ENCODE measurements around the gene ARHGEF17.

Gene ARHGEF17

DNA sequence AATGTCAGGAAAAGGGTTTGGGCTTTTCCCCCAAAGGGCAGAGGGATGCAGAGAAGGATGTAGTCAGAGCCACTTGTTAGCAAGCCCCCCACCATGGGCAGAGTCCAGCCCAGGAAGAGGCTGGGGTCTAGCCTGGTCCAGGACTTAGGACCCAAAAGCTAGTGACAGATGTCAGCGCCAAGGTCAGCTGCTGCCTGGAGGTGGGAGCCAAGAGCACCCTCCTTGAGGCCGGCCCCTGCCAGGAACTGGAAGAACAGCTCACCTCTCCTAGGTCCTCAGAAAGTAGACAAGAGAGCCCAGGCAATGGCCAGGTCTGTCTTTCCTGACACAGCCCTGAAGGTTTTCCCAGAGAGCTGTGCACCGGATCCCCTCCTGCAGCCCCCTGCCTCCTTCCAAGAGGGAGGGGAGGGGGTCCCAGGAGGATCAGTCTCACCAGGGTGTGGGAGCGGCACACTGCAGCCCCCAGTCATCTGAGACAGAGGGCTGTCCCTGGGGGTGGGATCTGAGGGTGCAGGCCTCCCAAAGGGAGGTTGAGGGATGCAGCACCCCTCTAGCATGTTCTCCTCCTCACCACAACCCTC lies 14.6 kb upstream of the ARHGEF17 start:
- DNase-seq: no peak

DNA sequence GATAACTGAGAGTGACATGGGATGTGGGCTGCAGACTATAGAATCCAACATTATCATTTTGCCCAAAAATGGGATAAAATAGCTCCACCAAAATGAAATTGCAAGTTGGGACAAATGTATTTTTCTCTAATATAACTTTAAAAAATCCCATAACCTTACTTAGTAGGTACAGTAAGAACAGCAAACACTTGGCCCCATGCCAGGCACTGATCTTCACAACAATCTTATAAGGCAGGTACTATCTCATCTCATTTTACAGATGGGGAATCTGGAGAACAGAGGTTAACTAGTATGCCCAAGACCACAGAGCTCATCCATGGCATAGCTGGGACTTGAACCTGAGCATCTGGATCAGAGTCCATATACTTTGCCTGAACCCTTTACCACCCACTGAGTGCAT lies 13.5 kb upstream of the ARHGEF17 start:
- no peak for DNase-seq

DNA sequence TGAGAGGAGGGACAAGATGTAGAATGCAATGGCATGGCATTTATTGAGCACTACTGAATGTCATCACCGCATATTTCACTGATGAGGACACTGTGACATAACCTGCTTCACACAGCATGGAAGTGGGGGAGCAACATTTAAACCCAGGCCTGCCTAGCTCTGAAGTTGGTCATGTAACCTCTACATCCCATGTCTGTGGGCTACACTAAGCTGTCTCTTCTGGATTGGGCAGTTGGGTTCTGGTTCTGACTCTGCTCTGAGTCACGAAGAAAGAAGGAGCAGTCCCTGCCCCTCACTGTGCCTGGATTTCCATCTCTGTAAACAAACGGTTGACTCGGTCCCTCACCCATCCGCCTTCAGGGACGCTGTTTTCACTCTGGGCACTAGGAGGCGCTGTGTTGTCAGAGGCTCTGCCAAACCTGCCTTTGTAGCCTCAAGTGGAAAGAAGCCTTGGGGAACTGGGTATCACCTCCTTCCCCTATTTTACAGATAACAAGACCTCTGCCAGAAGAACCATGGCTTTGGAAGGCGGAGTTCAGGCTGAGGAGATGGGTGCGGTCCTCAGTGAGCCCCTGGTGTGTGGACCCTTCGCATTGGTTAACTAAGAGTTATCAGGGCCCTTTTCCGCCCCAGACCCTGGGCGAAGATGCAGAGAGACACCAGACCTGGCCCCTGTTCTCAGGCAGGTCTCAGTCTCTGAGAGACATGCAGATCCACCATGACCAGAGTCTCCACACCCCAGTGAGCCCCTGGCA lies 12.7 kb upstream of the ARHGEF17 start:
- peak; percentile 69 to 74 for DNase-seq

DNA sequence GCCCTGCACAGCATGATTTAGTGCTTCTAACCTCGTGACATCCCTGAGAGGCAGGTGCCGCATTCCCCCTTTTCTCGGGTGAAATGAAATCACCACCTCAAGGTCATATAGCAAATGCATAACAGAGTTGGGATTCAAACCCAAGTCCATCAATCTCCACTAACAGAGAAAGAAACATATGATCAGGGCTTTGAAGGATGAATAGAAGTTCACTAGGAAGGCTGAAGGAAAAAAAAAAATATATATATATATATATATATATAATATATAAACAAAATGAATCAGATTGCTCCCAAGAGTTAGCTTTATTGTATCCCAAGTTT lies 12.1 kb upstream of the ARHGEF17 start:
- no peak for DNase-seq

DNA sequence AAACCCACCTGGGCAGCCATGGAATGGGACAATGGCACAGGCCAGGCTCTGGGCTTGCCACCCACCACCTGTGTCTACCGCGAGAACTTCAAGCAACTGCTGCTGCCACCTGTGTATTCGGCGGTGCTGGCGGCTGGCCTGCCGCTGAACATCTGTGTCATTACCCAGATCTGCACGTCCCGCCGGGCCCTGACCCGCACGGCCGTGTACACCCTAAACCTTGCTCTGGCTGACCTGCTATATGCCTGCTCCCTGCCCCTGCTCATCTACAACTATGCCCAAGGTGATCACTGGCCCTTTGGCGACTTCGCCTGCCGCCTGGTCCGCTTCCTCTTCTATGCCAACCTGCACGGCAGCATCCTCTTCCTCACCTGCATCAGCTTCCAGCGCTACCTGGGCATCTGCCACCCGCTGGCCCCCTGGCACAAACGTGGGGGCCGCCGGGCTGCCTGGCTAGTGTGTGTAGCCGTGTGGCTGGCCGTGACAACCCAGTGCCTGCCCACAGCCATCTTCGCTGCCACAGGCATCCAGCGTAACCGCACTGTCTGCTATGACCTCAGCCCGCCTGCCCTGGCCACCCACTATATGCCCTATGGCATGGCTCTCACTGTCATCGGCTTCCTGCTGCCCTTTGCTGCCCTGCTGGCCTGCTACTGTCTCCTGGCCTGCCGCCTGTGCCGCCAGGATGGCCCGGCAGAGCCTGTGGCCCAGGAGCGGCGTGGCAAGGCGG lies 11.4 kb upstream of the ARHGEF17 start:
- no peak for DNase-seq

DNA sequence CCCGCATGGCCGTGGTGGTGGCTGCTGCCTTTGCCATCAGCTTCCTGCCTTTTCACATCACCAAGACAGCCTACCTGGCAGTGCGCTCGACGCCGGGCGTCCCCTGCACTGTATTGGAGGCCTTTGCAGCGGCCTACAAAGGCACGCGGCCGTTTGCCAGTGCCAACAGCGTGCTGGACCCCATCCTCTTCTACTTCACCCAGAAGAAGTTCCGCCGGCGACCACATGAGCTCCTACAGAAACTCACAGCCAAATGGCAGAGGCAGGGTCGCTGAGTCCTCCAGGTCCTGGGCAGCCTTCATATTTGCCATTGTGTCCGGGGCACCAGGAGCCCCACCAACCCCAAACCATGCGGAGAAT lies 10.9 kb upstream of the ARHGEF17 start:
- DNase-seq: no peak

DNA sequence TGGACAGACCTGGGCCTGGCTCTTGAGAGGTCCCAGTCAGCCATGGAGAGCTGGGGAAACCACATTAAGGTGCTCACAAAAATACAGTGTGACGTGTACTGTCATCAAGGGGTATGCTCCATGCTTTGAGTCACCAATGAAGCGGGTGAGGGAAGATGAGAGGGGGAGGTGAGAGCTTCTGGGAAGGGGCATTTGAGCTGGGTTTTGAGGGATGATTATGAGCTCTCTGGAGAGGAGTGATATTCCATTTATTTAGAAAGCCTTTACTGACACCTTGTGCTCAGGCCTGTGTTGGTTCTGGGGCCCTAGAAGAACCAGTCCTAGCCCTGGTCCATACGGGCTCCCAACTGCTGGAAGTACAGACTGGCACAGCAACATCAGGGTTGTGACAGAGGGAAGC lies 10.4 kb upstream of the ARHGEF17 start:
- DNase-seq: no peak

DNA sequence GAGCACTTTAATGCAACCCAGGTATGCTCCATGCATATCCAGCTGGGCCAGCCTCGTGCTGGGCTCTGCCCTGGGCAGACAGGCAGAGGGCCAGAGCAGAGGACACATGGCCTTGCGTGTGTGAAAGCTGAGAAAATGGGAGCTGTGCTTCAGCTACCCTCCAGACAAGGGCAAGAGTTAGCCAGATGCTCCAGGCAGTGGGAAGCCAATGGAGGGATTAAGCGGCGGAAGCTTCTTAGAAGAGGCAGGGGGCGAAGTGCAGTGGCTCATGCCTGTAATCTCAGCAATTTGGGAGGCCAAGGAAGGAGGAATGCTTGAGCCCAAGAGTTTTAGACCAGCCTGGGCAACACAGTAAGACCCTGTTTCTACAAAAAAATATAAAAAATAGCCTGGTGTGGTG lies 9.8 kb upstream of the ARHGEF17 start:
- no peak for DNase-seq

DNA sequence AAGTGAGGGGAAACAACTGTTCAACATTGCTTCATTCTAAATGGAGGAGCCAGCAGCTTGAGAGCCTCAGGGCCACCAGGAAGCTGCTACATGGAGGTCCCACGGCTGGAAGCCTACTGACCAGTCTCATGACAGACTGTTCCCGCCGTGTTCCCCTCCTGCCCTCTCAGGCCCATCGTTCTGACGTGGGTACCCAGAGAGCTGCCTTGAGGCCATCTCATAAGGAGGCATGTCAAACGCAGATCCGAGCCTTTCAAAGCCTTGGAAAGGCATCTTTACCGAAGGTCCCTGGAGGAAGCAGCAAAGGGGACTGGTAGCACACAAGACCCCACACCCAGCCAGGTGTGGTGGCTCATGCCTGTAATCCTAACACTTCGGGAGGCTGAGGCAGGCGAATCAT lies 8.3 kb upstream of the ARHGEF17 start:
- no peak for DNase-seq

DNA sequence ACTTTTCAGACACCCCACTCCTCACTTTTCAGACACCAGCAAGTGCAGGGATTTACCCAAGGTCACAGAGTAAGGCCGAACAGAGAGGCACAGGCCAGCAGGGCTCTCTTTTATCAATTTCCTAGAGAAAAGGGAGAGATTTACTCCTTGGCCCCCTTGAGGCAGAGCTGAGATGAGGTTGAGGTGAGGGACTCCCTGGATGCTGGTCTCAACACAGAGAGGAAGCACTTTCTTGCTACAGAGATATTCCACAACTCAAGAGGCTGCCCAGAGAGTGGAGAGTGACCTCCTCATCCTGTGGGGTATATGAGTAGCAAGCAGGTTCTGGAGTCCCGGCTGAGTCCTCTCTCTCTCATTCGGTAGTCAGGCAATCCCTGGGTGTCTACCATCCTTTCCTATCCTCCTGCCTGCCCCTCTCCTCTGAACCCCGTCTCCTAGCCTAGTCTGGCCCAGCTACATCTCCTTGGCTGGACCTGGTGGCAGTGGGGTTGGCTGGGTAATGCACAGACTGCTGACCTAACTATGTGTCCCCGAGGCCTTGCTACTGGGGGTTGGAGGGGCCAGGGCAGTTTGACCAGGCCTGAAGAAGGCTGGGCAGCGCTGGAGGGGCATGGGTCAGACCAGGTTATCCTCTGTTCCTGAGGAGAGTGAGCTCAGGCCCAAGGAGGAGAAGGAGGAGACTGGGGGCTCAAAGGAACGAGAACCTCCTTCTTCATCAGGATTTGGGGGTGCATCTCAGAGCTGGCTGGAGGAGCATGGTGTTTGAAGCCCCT lies 1.8 kb upstream of the ARHGEF17 start:
- DNase-seq: no peak

DNA sequence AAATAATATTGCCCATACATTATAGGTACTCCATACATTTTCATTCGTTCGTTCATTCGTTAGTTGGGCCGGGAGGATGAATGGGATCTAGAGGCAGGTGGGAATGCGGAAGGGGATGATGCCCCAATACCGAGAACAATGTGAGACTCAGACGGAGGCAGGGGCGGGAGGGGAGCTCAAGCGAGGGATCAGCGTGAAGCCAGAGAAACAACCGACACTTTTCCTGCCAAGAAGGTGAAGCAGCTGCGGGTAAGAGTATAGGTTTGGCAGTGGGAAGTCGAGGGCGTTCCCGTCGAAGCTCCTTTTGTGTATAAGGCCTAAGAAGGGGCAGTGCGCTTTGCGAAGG lies 1.1 kb upstream of the ARHGEF17 start:
- no peak for DNase-seq

DNA sequence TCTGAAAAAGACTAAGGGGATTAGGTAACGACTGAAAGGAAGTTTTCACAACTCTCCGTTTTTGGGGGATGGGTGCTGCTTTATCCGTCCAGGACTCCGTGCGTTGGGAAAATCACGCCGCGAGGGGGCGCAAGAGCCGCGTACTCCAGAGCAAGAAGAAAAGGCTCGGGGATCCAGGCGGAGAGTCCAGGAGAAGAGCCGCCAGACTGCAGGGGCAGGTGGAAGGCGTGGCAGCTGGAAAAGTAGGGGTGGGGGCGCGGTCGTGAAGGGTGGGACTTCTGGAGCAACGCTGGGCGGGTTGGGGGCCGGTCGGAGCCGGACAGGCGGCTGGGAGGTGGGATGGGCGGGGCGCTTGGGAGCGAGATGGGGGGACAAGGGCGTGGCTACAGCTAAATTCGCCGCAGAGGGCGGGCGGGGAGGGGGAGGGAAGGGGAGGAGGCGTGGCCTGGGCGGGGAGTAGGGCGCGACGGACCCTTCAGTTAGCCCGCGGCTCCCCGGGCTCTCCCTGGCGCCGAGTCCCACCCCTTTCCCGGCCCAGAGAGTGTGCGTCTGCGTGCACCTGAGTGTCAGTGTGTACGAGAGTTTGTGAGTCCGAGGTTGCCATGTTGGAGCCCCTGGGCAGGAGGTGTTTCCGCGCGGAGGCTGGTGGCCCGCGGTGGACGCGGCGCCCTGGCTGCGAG lies 613 bp upstream of the ARHGEF17 start:
- DNase-seq: peak; percentile 87 to 89

DNA sequence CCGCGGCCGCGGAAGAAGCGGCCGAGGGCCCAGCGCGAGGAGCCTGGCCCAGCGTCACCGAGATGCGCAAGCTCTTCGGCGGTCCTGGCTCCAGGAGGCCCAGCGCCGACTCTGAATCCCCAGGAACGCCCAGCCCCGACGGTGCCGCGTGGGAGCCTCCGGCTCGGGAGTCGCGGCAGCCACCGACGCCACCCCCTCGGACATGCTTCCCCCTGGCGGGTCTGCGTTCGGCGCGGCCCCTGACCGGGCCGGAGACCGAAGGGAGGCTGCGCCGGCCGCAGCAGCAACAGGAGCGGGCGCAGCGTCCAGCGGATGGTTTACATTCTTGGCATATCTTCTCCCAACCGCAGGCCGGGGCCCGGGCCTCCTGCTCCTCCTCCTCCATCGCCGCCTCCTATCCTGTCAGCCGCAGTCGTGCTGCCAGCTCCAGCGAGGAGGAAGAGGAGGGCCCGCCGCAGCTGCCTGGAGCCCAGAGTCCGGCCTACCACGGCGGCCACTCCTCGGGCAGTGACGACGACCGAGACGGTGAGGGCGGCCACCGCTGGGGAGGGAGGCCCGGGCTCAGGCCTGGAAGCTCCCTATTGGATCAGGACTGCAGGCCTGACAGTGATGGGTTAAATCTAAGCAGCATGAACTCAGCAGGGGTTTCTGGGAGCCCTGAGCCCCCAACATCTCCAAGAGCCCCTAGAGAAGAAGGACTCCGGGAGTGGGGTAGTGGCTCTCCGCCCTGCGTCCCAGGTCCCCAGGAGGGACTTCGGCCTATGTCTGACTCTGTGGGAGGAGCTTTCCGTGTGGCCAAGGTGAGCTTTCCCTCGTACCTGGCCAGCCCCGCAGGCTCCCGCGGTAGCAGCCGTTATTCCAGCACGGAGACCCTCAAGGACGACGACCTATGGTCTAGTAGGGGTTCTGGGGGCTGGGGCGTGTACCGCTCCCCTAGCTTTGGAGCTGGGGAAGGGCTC lies 1.2 kb downstream of the ARHGEF17 start:
- peak in 1 of 2 donors; percentile 42 for DNase-seq

DNA sequence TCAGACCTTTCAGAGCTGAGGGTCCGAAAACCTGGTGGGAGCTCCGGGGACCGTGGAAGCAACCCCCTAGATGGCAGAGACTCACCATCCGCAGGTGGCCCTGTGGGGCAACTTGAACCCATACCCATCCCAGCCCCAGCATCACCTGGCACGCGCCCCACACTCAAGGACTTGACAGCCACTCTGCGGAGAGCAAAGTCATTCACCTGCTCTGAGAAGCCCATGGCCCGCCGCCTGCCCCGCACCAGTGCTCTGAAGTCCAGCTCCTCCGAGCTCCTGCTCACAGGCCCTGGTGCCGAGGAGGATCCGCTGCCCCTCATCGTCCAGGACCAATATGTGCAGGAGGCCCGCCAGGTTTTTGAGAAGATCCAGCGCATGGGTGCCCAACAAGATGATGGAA lies 2.0 kb downstream of the ARHGEF17 start:
- no peak for DNase-seq

DNA sequence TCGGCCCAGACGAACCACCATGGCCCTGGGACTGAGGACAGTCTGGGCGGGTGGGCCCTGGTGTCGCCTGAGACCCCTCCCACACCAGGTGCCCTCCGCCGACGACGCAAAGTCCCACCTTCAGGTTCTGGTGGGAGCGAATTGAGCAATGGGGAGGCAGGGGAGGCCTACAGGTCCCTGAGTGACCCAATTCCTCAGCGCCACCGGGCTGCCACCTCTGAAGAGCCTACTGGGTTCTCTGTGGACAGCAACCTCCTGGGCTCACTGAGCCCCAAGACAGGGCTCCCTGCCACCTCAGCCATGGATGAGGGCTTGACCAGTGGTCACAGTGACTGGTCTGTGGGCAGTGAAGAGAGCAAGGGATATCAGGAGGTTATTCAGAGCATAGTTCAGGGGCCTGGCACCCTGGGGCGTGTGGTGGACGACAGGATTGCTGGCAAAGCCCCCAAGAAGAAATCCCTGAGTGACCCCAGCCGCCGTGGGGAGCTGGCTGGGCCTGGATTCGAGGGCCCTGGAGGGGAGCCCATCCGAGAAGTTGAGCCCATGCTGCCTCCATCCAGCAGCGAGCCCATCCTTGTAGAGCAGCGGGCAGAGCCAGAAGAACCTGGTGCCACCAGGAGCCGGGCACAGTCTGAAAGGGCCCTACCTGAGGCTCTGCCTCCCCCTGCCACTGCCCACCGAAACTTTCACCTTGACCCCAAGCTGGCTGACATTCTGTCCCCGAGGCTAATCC lies 2.8 kb downstream of the ARHGEF17 start:
- DNase-seq: no peak

DNA sequence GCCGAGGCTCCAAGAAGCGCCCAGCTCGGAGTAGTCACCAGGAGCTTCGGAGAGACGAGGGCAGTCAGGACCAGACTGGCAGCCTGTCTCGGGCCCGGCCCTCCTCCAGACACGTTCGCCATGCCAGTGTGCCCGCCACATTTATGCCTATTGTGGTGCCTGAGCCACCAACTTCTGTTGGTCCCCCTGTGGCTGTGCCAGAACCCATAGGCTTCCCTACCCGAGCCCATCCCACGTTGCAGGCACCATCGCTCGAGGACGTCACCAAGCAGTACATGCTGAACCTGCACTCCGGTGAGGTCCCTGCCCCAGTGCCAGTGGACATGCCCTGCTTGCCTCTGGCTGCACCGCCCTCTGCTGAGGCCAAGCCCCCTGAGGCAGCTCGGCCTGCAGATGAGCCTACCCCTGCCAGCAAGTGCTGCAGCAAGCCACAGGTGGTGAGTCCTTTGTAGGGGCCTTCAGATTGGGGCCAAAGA lies 3.4 kb downstream of the ARHGEF17 start:
- no peak for DNase-seq

DNA sequence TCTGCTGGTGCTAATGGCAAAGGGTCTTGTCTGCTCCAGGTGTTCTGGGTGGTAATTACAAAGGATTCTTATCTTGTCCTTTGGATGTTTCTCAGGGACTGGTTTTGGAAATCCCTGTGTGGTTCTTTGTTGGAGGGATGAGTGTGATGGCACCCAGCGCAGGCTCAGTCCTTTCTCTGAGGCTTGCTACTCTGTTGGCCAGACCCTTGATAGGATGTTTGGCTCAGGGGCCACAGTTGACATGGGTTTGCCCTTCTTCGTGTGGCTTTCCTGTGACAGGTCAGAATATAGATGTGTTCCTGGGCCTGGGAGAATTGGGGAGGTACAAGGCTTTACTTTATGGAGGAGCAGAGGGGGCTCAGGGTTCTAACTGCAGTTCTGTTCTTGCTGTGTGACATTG lies 4.0 kb downstream of the ARHGEF17 start:
- DNase-seq: no peak

DNA sequence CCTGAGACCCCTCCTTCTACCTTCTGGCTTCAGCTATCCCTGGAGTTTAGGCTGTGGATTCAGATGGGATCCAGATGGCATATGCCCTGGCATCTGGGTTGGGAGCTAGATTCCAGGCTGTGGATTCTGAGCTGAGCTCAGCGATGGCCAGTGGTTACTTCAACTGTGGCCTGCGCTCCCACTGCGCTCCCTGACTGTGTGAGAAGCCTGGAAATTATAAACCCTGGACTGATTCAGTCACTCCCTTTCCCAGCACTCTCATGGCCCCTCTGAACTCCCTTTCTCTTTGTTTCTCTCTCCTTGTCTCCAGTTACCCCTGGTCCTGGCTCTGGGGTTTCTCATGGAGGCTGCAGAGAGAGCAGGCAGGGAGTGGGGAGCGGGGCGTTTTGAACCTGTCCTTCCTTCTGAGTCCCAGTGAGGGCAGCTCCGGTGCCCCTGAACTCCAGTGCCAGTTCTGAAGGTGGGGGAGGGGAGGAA lies 4.8 kb downstream of the ARHGEF17 start:
- DNase-seq: no peak

DNA sequence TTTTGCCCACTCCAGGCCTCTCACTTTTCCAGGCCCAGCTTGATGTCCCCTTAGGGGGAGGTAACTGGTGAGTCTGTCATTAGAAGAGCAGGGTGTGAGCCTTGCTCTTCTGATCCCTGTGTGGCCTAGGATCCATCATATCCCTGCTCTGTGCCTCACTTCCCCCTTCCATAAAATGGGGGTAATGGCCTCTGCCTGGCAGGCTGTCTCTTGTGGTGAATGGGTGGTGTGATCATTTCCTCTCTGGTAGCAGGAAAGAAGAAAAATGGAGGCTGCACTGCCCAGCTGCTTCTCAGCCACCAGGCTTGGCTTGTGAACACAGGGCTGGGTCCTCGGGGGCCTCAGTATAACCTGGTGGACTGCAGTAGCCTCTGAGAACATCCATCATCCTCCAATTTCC lies 5.6 kb downstream of the ARHGEF17 start:
- no peak for DNase-seq

DNA sequence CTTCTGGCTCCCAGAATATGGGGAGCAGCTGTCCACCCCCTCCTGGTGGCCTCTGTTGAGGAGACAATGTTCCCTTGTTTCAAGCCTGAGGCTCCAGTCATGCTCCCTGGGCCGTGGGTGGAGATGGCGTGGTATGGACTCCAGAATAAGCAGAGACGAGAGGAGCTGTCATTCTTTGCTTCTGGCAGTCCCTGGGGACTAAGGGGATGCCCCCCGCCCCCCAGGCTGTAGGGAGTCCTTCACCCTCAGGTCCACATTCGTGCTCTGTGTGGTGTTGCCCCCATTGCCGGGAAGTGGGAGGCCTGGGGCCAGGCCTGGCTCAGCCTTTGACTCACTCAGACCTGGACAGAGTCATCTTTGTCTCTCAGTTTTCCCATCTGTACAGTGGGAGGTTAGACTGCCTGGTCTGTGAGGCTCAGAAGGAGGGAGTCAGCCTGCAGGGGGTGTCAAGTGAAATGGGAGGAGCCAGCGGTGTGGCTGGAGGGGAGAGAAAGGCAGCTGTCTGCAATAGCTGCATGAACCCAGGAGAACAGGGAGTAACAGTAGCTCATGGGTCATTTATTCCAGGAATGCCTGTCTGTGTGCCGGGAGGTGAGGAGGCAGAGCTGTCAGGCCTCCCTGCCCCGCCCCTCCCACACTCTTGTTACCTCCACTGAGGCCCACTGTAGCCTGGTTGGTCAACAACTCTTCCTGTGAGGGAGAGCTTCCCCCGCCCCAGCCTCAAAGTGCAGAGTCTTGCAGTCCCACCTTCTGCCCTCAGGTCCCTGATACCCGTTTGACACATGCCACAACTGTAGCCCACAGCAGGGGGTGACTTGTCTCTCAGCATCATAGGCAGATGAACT lies 6.3 kb downstream of the ARHGEF17 start:
- no peak for DNase-seq

All from CD4-positive, alpha-beta T cell treated with Interleukin-1 beta for 1 hour (primary cell).